Gastrocnemius medialis (tissue), 4 donors: ENCODE measurements around the gene UBE2E1. TPM values are rescaled to one million over a fixed set of nuclear protein-coding genes. Genes with fewer than 3 reads are reported as not detected.
"Not testable (repeated sequence)": the region's sequence is repeated elsewhere in the genome, so short reads cannot be mapped to it uniquely, and the experiment has no call there.

Experiments used
- ATAC-seq, 2 donors: fragments of 150-250 bp; one replicate each; pipeline ENCODE4 v1.9.1; 2016
- DNase-seq, 2 donors: peaks; one replicate each; pipeline ENCODE4 v3.0.0-alpha.2; 2019
- H3K27ac ChIP-seq, 4 donors: fragments of 200-600 bp; sonication (generic); 1 replicate in 1 of 4; 2 replicates in 3 of 4; pipeline ENCODE4 v1.5.1; 2016 to 2018; ENCODE audit warnings: mild to moderate bottlenecking in 2 of 4, moderate library complexity in 1 of 4
- H3K27me3 ChIP-seq, 3 donors: fragments of 200-600 bp; sonication (generic) in 2 of 3; 1 replicate in 1 of 3; 2 replicates in 2 of 3; pipeline versions ENCODE4 v1.5.1 to v1.6.0; 2016 to 2019; ENCODE audit warnings: mild to moderate bottlenecking in 1 of 3, moderate library complexity in 1 of 3
- H3K36me3 ChIP-seq, 2 donors: fragments of 200-600 bp; sonication (generic) in 1 of 2; one replicate each; pipeline ENCODE4 v1.5.1; 2017 to 2018
- H3K4me1 ChIP-seq, 2 donors: fragments of 200-600 bp; sonication (generic) in 1 of 2; one replicate each; pipeline ENCODE4 v1.5.1; 2016 to 2017; ENCODE audit warnings: mild to moderate bottlenecking in 2 of 2
- H3K4me3 ChIP-seq, 4 donors: fragments of 200-600 bp; sonication (generic) in 3 of 4; 1 replicate in 1 of 4; 2 replicates in 3 of 4; pipeline ENCODE4 v1.5.1; 2016 to 2019; ENCODE audit warnings: mild to moderate bottlenecking in 2 of 4
- H3K9me3 ChIP-seq, 3 donors: fragments of 200-600 bp; sonication (generic) in 2 of 3; 1 replicate in 1 of 3; 2 replicates in 2 of 3; pipeline ENCODE4 v1.5.1; 2016 to 2019
- POLR2A ChIP-seq, 2 donors: fragments of 450-650 bp; IDR thresholded peaks; one replicate each; pipeline ENCODE4 v1.6.1; 2017; ENCODE audit warnings: antibody characterized with exemption in 2 of 2, mild to moderate bottlenecking in 2 of 2, moderate library complexity in 2 of 2
- in situ Hi-C, 4 donors: fragments of 200-750 bp; cut with MboI; loops; one replicate each; pipeline versions ENCODE4 v1.15.0 to v1.8.0; 2017; ENCODE audit warnings: low sequenced_read_pairs in 4 of 4
- intact Hi-C: fragments of 100-400 bp; cut with DNase I; formaldehyde crosslinking; loops from one replicate; pipeline ENCODE4 v1.15.1; 2023; ENCODE audit warnings: low total_unique reads
- total RNA-seq, 4 donors: library from RNA; depleted of rRNA; stranded (reverse); fragments of >200 nt; gene quantifications; one replicate each; pipeline versions ENCODE4 v1.1.0 to v1.2.3, GENCODE V29; 2016
- TF ChIP-seq, protein P1 (sequence below), 5 experiments: fragments of 450-650 bp in 3 of 5; fragments of 200-600 bp in 2 of 5; sonication (generic) in 2 of 5; IDR thresholded peaks in 4 of 5; conservative IDR thresholded peaks in 1 of 5; 1 replicate in 4 of 5; 2 replicates in 1 of 5; pipeline ENCODE4 v1.5.1; 2016 to 2019; ENCODE audit warnings: antibody characterized with exemption in 5 of 5, mild to moderate bottlenecking in 3 of 5, moderate library complexity in 3 of 5

The UBE2E1 gene
- total RNA-seq, 4 donors from 2014 or later: 54.8 to 153 (median 109) TPM

DNA sequence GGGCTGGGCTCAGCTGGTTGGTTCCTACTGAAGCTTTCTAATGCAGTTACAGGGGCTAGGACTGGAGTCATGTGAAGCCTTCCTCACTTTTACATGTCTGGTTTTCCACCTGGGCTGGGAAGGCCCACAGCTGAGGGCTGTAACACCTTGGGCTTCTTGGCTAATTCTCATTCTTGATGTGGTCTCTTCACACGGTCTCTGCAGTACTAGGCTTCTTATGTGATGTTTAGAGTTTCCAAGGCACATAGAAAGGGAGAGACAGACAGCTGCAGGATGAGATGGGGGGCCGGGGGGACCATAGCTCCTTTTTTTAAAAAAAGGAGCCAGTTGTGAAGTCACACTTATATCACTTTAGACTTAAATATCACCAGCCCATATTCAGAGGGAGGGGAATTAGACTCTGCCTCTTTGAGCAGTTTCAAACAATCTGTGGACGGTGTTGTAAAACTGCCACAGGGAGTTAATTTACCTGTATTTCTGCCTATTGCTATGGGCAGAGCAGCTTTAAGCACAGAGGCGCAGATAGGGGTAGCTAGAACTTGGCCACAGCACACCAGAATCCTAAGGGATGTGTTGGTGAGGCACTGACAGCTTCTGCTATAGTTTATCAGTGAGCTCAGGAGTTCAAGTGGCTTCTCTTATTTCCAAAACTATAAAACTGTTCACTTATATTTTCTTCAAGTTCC lies 64.4 kb downstream of the UBE2E1 start:
- in situ Hi-C loops: no loop called here
- Histone ChIP-seq H3K4me3 (no peak overlapping the region), H3K36me3 (no peaks in the 10 kb centered on the region), H3K27me3 (no peaks in the 10 kb centered on the region), H3K9me3 (no peaks in the 10 kb centered on the region), H3K27ac (no peak overlapping the region), H3K4me1 (peaks cover 68% of the 10 kb centered on the region in 2 donors)
- intact Hi-C loops: no loop called here
- ATAC-seq: no peak
- no peak for TF ChIP-seq POLR2A (IDR thresholded peaks at IDR 0.05)
- TF ChIP-seq, protein P1, sequence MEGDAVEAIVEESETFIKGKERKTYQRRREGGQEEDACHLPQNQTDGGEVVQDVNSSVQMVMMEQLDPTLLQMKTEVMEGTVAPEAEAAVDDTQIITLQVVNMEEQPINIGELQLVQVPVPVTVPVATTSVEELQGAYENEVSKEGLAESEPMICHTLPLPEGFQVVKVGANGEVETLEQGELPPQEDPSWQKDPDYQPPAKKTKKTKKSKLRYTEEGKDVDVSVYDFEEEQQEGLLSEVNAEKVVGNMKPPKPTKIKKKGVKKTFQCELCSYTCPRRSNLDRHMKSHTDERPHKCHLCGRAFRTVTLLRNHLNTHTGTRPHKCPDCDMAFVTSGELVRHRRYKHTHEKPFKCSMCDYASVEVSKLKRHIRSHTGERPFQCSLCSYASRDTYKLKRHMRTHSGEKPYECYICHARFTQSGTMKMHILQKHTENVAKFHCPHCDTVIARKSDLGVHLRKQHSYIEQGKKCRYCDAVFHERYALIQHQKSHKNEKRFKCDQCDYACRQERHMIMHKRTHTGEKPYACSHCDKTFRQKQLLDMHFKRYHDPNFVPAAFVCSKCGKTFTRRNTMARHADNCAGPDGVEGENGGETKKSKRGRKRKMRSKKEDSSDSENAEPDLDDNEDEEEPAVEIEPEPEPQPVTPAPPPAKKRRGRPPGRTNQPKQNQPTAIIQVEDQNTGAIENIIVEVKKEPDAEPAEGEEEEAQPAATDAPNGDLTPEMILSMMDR (IDR thresholded peaks at IDR 0.05 in 4 of 5, conservative IDR thresholded peaks at IDR 0.05 in 1 of 5): no peak
- DNase-seq: no peak

DNA sequence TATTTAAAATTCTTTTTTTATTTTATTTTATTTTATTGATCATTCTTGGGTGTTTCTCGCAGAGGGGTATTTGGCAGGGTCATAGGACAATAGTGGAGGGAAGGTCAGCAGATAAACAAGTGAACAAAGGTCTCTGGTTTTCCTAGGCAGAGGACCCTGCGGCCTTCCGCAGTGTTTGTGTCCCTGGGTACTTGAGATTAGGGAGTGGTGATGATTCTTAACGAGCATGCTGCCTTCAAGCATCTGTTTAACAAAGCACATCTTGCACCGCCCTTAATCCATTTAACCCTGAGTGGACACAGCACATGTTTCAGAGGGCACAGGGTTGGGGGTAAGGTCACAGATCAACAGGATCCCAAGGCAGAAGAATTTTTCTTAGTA lies 64.9 kb downstream of the UBE2E1 start:
- H3K36me3 ChIP-seq, in situ Hi-C loops, H3K27me3 ChIP-seq, intact Hi-C loops, H3K9me3 ChIP-seq, DNase-seq, H3K4me3 ChIP-seq, H3K27ac ChIP-seq, ATAC-seq: not testable (repeated sequence)
- H3K4me1 ChIP-seq: peaks cover 67 to 68% of the 10 kb centered on the region in 2 donors

DNA sequence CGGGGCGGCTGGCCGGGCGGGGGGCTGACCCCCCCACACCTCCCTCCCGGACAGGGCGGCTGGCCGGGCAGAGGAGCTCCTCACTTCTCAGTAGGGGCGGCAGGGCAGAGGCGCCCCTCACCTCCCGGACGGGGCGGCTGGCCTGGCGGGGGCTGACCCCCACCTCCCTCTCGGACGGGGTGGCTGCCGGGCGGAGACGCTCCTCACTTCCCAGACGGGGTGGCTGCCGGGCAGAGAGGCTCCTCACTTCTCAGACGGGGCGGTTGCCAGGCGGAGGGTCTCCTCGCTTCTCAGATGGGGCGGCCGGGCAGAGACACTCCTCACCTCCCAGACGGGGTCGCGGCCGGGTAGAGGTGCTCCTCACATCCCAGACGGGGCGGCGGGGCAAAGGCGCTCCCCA lies 65.6 kb downstream of the UBE2E1 start:
- intact Hi-C loops, H3K9me3 ChIP-seq, H3K36me3 ChIP-seq, ATAC-seq, DNase-seq, H3K4me3 ChIP-seq, in situ Hi-C loops, H3K27me3 ChIP-seq, H3K27ac ChIP-seq: not testable (repeated sequence)
- peaks cover 61 to 68% of the 10 kb centered on the region in 2 donors for H3K4me1 ChIP-seq

DNA sequence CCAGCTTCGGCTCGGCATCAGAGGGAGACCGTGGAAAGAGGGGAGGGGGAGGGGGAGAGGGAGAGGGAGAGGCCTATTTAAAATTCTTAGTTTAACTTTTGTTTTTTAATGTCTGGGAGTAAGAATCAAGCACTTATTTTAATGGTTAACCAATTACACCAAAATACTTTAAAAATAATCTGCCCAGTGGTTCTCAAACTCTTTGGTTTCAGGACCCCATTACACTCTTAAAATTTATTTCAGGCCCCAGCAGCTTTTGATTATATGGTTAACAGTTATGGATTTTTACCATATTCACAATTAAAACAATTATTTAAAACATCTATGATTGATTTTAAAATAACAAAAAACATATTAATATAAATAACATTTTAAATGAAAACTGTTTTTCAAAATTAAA lies 66.6 kb downstream of the UBE2E1 start:
- no peak overlapping the region for H3K4me3 ChIP-seq
- no peaks in the 10 kb centered on the region for H3K9me3 ChIP-seq
- no peaks in the 10 kb centered on the region for H3K27me3 ChIP-seq
- peaks cover 61 to 68% of the 10 kb centered on the region in 2 donors for H3K4me1 ChIP-seq
- DNase-seq: no peak
- in situ Hi-C loops: no loop called here
- H3K36me3 ChIP-seq: no peaks in the 10 kb centered on the region
- no peak overlapping the region for H3K27ac ChIP-seq
- intact Hi-C loops: no loop called here
- TF ChIP-seq, protein P1 (IDR thresholded peaks at IDR 0.05 in 4 of 5, conservative IDR thresholded peaks at IDR 0.05 in 1 of 5): no peak
- TF ChIP-seq POLR2A (IDR thresholded peaks at IDR 0.05): no peak
- no peak for ATAC-seq

DNA sequence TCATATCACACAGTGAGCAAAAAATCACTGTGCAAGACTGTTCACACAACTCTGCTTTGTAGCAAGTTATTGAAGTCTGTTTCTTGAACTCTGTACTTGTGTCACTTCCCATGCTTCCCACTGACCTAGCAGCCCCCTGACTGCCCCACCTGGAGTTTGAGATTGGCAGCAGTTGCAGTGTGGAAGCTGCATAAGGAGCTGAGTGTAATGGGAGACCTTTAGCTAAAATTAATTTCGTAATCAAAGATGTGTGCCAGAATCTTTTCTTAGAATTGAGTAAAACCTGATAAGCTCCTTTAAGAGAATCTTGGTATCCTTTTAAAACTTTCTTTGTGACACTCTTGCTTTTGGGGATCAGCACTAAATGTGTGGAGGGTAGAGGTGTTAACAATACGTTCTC lies 68.2 kb downstream of the UBE2E1 start:
- DNase-seq (peak in 1 of 2 donors; percentile 33), ATAC-seq (peak; percentile 78 to 79)
- in situ Hi-C loops: no loop called here
- H3K36me3 ChIP-seq: no peaks in the 10 kb centered on the region
- H3K4me1 ChIP-seq: peaks cover 60 to 62% of the 10 kb centered on the region in 2 donors
- intact Hi-C loops: no loop called here
- peak overlapping the region; percentile 20 to 56 (median 38) for H3K27ac ChIP-seq
- no peaks in the 10 kb centered on the region for H3K9me3 ChIP-seq
- H3K27me3 ChIP-seq: no peaks in the 10 kb centered on the region
- no peak overlapping the region for H3K4me3 ChIP-seq
- TF ChIP-seq, protein P1 (IDR thresholded peaks at IDR 0.05 in 4 of 5, conservative IDR thresholded peaks at IDR 0.05 in 1 of 5): no peak
- TF ChIP-seq POLR2A (IDR thresholded peaks at IDR 0.05): no peak
